ENCODE data around the gene RHOT1.

Gene RHOT1

DNA sequence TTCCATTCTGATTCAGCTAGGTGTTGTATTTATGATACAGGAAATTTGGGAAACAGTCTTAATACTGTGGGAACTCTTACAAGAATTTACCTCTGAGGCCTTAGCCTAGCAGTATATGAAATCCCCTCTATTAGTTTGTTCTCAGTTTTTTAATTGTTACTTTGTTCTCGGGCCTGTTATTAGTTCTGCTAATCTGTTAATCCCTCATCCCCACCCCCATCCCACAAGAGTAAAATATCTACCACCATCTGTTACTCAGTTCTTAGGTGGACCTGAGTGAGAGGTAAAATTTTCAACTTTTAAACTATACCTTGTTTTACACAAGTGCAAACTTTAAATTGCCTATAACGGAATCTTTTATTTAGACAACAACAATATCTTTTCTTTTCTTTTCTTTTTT is 47.0 kb downstream of the RHOT1 start:
- H3K27me3 ChIP-seq (ENCODE audit: low read depth): no peaks in the 10 kb centered on the region
- in situ Hi-C loops (cut with MboI; ENCODE audit: low sequenced_read_pairs): no loop called here
- H3K4me1 ChIP-seq: no peaks in the 10 kb centered on the region
- no peak overlapping the region for H3K4me3 ChIP-seq
- H3K36me3 ChIP-seq (replicated peaks): peaks cover 2% of the 10 kb centered on the region; the same call in 1 of the 2 replicates
- DNase-seq (ENCODE audit: low spot score in 2 of 2): no peak
- H3K9me3 ChIP-seq: no peaks in the 10 kb centered on the region

DNA sequence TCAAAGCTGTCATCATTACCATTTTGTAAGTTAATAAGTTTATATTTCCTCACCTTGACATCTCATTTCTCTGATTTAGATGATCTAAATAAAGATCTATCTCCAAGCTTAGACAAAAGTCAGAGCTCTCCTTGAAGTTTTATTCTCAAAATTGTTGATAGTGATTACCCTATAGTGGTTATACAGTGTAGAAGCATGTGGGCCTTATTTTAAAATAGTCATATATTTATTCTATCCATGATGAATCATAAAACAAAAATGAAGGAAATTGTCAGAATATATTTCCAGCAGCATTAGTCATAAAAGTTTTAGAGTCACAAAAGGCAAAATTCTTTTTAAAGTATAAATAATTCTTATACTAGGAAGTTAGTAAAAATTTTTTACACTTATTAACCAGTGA is 49.0 kb downstream of the RHOT1 start:
- Histone ChIP-seq H3K4me1 (0 out of 2 replicates have a peak, but pooled peaks cover 4% of the 10 kb centered on the region), H3K4me3 (no peak overlapping the region), H3K9me3 (no peaks in the 10 kb centered on the region), H3K36me3 (replicated peaks) (peaks cover 6% of the 10 kb centered on the region; the same call in 1 of the 2 replicates), H3K27me3 (ENCODE audit: low read depth) (no peaks in the 10 kb centered on the region)
- in situ Hi-C loops (cut with MboI; ENCODE audit: low sequenced_read_pairs): no loop called here
- no peak for DNase-seq (ENCODE audit: low spot score in 2 of 2)

DNA sequence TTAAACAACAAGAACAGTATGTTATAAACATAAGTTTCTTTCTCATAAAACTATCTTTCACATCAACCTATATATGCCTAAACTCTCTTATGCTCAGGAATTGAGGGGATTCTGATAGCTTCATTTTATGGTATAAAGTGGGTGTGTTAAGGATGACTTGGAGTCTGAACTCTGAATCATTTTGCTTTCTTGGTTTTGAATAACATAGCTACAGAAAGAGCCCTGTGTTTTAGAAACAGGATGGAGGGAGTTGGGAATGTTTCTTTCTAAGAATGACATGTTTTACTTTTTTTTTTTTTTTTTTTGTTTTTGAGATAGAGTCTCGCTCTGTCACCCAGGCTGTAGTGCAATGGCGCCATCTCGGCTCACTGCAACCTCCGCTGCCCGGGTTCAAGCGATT is 50.1 kb downstream of the RHOT1 start:
- H3K4me3 ChIP-seq: no peak overlapping the region
- H3K4me1 ChIP-seq: 0 out of 2 replicates have a peak, but pooled peaks cover 4% of the 10 kb centered on the region
- H3K9me3 ChIP-seq: no peaks in the 10 kb centered on the region
- no peaks in the 10 kb centered on the region for H3K27me3 ChIP-seq (ENCODE audit: low read depth)
- in situ Hi-C loops (cut with MboI; ENCODE audit: low sequenced_read_pairs): no loop called here
- peaks cover 11% of the 10 kb centered on the region; the same call in 1 of the 2 replicates for H3K36me3 ChIP-seq (replicated peaks)
- DNase-seq (ENCODE audit: low spot score in 2 of 2): no peak

DNA sequence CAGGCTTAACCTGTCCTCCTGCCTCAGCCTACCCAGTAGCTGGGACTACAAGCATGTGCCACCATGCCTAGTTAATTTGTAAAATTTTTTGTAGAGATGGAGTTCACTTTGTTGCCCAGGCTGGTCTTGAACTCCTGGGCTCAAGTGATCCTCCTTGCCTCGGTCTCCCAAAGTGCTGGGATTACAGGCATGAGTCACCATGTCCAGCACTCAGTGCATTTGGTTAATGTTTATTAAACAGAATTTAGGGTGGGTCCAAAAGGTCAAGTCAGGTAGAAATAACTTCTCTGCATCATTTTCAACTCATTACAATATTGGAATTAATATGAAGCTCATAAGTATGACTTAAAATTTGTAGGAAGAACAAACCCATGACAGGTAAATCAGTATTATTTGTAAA is 55.7 kb downstream of the RHOT1 start:
- no peaks in the 10 kb centered on the region for H3K27me3 ChIP-seq (ENCODE audit: low read depth)
- no peak for DNase-seq (ENCODE audit: low spot score in 2 of 2)
- no peak overlapping the region for H3K4me3 ChIP-seq
- H3K36me3 ChIP-seq (replicated peaks): peaks cover 22% of the 10 kb centered on the region
- H3K9me3 ChIP-seq: no peaks in the 10 kb centered on the region
- 0 out of 2 replicates have a peak, but pooled peaks cover 4% of the 10 kb centered on the region for H3K4me1 ChIP-seq
- in situ Hi-C loops (cut with MboI; ENCODE audit: low sequenced_read_pairs): no loop called here

DNA sequence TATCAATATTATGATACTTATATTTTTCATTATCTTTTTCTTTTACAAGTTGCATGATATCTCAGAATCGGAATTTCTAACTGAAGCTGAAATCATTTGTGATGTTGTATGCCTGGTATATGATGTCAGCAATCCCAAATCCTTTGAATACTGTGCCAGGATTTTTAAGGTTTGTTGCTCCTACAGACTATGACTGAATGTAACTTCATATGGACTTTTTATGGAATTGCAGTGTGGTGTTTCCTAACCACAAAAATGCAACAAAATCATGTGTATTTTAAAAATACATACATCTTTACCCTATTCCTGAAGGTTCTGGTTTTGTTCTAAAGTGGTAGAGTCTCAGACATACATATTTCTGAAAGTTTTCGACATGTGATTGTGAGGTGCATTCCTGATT is 64.6 kb downstream of the RHOT1 start:
- no peak for DNase-seq (ENCODE audit: low spot score in 2 of 2)
- in situ Hi-C loops (cut with MboI; ENCODE audit: low sequenced_read_pairs): no loop called here
- H3K4me3 ChIP-seq: no peak overlapping the region
- H3K9me3 ChIP-seq: no peaks in the 10 kb centered on the region
- peaks cover 6% of the 10 kb centered on the region for H3K4me1 ChIP-seq
- H3K36me3 ChIP-seq (replicated peaks): peaks cover 14% of the 10 kb centered on the region
- H3K27me3 ChIP-seq (ENCODE audit: low read depth): no peaks in the 10 kb centered on the region

DNA sequence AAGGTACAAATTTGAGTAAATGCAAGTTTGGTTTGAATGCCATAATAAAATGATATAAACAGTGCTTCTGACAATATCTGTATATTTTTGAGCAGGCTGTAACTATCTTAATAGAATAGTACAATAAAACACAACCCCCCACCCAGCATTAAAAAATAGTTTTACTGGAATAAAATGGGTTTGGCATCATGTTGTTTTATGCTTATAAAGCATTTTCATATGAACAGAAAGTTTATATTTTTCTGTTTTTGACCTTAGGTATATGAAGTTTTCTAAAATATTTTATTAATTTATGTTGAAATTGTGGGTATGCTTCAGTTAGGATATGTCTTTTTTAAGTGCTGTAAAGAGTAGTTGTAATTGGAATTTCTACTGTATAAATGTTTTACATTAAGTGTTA is 66.1 kb downstream of the RHOT1 start:
- no peaks in the 10 kb centered on the region for H3K9me3 ChIP-seq
- H3K36me3 ChIP-seq (replicated peaks): peaks cover 14% of the 10 kb centered on the region
- peaks cover 11% of the 10 kb centered on the region for H3K4me1 ChIP-seq
- no peak overlapping the region for H3K4me3 ChIP-seq
- in situ Hi-C loops (cut with MboI; ENCODE audit: low sequenced_read_pairs): no loop called here
- no peak for DNase-seq (ENCODE audit: low spot score in 2 of 2)
- H3K27me3 ChIP-seq (ENCODE audit: low read depth): peaks cover 5% of the 10 kb centered on the region

DNA sequence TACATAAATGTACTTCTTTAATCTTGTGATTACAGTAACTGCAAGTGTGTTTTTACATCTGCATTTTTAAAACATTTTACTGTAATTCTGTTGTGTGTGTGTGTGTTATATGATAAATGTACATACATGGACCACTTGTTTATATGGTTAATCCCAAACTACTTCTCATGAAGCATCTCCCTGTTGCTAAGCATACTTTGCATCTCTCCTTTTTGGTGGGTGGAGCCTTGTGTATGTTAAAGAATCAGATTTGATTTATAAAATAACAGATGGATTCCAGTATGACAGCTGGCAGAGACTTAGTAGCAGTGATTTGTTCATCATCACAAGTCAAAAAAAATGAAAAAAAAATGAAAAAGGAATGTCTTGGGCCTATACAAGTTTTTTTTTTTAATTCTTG is 67.3 kb downstream of the RHOT1 start:
- Histone ChIP-seq H3K27me3 (ENCODE audit: low read depth) (peaks cover 5% of the 10 kb centered on the region), H3K9me3 (no peaks in the 10 kb centered on the region), H3K4me3 (no peak overlapping the region), H3K36me3 (replicated peaks) (peaks cover 10% of the 10 kb centered on the region), H3K4me1 (peaks cover 11% of the 10 kb centered on the region)
- no peak for DNase-seq (ENCODE audit: low spot score in 2 of 2)
- in situ Hi-C loops (cut with MboI; ENCODE audit: low sequenced_read_pairs): no loop called here

DNA sequence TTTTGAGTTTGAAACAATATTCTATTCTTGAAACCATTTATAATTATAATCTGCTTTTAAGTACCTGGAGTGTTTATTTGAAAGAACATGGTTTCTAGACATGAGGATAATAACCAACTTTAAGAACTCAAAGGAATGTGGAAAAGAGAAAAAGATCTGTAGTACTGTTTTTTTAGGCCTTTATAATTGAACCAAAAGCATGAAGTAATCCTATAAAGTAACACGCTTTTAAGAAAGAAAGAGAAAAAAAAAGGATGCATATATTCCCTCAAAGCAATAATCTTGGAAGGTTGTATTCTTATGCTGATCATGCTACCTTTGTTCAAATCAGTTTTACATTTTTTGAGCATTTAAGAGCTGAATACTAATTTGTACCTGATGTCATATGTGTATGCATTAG is 69.4 kb downstream of the RHOT1 start:
- H3K9me3 ChIP-seq: no peaks in the 10 kb centered on the region
- H3K4me3 ChIP-seq: no peak overlapping the region
- H3K27me3 ChIP-seq (ENCODE audit: low read depth): peaks cover 9% of the 10 kb centered on the region
- DNase-seq (ENCODE audit: low spot score in 2 of 2): peak in 1 of 2 experiments; percentile 94
- peaks cover 11% of the 10 kb centered on the region for H3K4me1 ChIP-seq
- H3K36me3 ChIP-seq (replicated peaks): peaks cover 10% of the 10 kb centered on the region
- in situ Hi-C loops (cut with MboI; ENCODE audit: low sequenced_read_pairs): no loop called here

DNA sequence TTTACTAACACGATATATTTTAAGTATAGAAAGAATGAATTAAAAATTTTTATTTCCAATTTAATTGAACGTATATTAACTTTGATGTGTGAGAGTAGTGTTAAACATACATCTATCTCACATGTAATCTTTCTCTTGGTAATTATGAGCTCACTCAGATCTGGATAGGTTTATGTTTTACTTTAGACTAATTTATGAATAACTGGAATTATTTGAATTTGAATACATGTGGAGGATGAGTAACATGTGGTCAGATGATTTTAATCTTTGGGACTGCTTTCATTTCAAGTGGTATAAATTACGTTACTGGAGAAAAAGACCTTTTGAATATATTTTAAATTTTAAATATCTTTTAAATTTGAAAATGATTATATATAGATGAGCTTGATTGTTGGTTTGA is 73.4 kb downstream of the RHOT1 start:
- Histone ChIP-seq H3K9me3 (no peaks in the 10 kb centered on the region), H3K4me3 (no peak overlapping the region), H3K36me3 (replicated peaks) (no peaks in the 10 kb centered on the region), H3K27me3 (ENCODE audit: low read depth) (peaks cover 9% of the 10 kb centered on the region), H3K4me1 (peaks cover 11% of the 10 kb centered on the region)
- in situ Hi-C loops (cut with MboI; ENCODE audit: low sequenced_read_pairs): no loop called here
- no peak for DNase-seq (ENCODE audit: low spot score in 2 of 2)

DNA sequence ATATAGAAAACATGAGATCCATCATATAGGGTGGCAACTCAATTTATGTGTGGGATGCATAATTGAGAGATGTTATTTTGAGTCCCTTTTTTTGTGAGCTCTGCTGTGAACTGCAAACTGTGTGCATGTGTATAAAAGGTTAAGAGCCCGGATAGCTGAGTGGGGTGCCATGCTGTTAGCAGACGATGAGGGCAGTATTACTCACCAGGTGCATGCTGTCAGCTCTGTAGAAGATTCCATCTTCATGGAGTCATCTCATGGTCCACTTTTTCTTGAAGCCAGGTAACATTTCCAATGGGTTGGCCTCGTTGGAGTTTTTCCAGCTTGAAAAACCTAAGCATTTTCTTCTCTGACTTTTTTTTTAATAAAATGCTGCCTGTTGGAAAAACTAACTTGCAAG is 80.3 kb downstream of the RHOT1 start:
- H3K36me3 ChIP-seq (replicated peaks): no peaks in the 10 kb centered on the region
- H3K4me1 ChIP-seq: no peaks in the 10 kb centered on the region
- in situ Hi-C loops (cut with MboI; ENCODE audit: low sequenced_read_pairs): no loop called here
- no peaks in the 10 kb centered on the region for H3K27me3 ChIP-seq (ENCODE audit: low read depth)
- no peak for DNase-seq (ENCODE audit: low spot score in 2 of 2)
- no peaks in the 10 kb centered on the region for H3K9me3 ChIP-seq
- no peak overlapping the region for H3K4me3 ChIP-seq

DNA sequence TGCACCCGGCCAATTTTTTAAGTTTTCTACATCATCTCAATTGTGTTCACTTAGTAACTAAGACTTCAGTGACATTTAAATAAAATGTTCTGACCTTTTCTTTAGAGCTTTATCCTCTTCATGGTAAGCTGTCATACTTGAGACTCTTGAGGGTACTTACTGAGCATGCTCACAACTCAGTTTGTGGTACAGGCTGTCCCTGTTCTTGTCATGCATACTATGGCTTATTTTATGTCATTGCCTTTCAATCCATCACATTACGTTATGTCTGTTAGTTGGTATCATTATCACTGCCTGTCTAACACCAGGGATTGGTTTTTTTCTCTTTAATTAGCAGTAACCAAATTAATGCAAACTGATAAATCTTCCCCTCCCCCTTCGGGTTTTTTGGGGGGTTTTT is 81.4 kb downstream of the RHOT1 start:
- no peaks in the 10 kb centered on the region for H3K4me1 ChIP-seq
- DNase-seq (ENCODE audit: low spot score in 2 of 2): no peak
- H3K4me3 ChIP-seq: no peak overlapping the region
- no peaks in the 10 kb centered on the region for H3K27me3 ChIP-seq (ENCODE audit: low read depth)
- no peaks in the 10 kb centered on the region for H3K36me3 ChIP-seq (replicated peaks)
- in situ Hi-C loops (cut with MboI; ENCODE audit: low sequenced_read_pairs): no loop called here
- no peaks in the 10 kb centered on the region for H3K9me3 ChIP-seq

DNA sequence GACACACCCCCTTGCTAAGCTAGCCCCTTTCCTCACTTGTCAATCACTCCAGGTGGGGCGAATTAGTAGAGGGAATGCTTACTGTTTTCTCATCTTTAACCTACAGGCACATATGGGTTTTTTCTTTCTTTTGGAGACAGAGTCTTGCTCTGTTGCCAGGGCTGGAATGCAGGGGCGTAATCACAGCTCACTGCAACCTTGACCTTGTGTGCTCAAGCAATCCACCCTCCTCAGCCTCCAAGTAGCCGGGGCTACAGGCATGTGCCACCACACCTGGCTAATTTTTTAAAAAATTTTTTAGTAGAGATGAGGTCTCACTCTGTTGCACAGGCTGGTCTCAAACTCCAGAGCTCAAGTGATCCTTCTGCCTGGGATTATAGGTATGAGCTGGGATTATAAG is 84.6 kb downstream of the RHOT1 start:
- no peak overlapping the region for H3K4me3 ChIP-seq
- H3K27me3 ChIP-seq (ENCODE audit: low read depth): no peaks in the 10 kb centered on the region
- no peak for DNase-seq (ENCODE audit: low spot score in 2 of 2)
- H3K9me3 ChIP-seq: no peaks in the 10 kb centered on the region
- no peaks in the 10 kb centered on the region for H3K36me3 ChIP-seq (replicated peaks)
- in situ Hi-C loops (cut with MboI; ENCODE audit: low sequenced_read_pairs): no loop called here
- no peaks in the 10 kb centered on the region for H3K4me1 ChIP-seq

DNA sequence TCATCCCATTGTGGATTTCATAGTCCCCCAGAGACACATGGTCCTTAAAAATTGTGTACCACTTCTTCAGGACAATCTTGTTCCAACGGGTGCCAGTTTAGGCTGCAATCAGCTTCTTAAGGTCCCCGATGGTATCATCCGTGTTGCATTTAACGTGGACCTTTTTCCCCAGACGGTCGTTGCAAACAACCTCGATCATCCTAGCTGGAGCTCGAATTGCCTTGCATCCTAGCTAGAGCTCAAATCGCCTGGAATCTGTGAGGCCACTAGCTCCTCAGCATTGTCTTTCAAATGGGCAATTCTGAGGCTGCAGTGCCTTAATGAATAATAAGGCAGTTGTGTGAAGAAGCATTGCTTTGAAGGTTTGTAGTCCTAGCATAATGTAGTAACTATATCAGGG is 85.6 kb downstream of the RHOT1 start:
- no peaks in the 10 kb centered on the region for H3K9me3 ChIP-seq
- no peak overlapping the region for H3K4me3 ChIP-seq
- no peaks in the 10 kb centered on the region for H3K36me3 ChIP-seq (replicated peaks)
- DNase-seq (ENCODE audit: low spot score in 2 of 2): no peak
- H3K27me3 ChIP-seq (ENCODE audit: low read depth): no peaks in the 10 kb centered on the region
- in situ Hi-C loops (cut with MboI; ENCODE audit: low sequenced_read_pairs): no loop called here
- H3K4me1 ChIP-seq: no peaks in the 10 kb centered on the region

DNA sequence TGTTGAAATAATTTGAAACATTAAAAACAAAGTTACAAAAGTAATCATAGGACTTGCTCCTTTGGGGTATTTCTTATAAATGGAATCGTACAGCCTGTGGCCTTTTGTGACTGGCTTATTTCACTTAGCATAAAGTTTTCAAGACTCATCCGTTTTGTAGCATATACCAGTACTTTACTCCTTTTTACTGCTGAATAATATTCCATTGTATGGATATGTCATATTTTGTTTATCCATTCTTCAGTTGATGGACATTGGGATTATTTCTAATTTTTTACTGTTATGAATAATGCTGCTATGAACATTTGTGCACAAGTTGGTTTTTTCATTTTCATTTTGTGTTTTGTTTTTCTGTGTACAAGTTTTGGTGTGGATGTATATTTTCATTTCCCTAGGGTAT is 93.3 kb downstream of the RHOT1 start:
- in situ Hi-C loops (cut with MboI; ENCODE audit: low sequenced_read_pairs): no loop called here
- no peaks in the 10 kb centered on the region; the same call in 1 of the 2 replicates for H3K4me1 ChIP-seq
- no peak for DNase-seq (ENCODE audit: low spot score in 2 of 2)
- H3K36me3 ChIP-seq (replicated peaks): no peaks in the 10 kb centered on the region
- H3K27me3 ChIP-seq (ENCODE audit: low read depth): no peaks in the 10 kb centered on the region
- no peaks in the 10 kb centered on the region for H3K9me3 ChIP-seq
- no peak overlapping the region for H3K4me3 ChIP-seq

DNA sequence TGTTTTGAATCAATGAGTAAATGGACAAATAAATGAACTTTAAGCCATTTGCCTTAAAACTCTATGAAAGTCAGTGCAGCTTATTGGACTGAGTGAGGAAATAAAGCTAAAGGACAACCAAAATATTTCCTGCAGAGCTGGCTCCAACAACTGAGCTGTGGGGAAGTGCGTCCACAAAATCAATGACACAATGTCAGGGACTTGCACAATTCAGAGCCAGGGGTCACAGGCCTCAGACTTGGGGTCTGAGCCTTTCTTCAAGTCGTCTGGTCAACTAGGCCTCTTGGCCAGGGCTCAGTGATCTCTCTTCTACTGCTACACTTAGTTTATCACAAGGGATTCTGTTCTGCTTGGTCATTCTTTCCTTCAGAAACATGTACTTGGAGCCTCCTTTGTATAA is 97.2 kb downstream of the RHOT1 start:
- H3K36me3 ChIP-seq (replicated peaks): no peaks in the 10 kb centered on the region
- H3K9me3 ChIP-seq: no peaks in the 10 kb centered on the region
- no peak for DNase-seq (ENCODE audit: low spot score in 2 of 2)
- in situ Hi-C loops (cut with MboI; ENCODE audit: low sequenced_read_pairs): no loop called here
- H3K27me3 ChIP-seq (ENCODE audit: low read depth): no peaks in the 10 kb centered on the region
- no peak overlapping the region for H3K4me3 ChIP-seq
- H3K4me1 ChIP-seq: no peaks in the 10 kb centered on the region; the same call in 1 of the 2 replicates
